AG09319 (cell line): ENCODE data around the gene UGT3A2.

Experiments used
- DNase-seq: peaks from one replicate; pipeline ENCODE4 v3.0.0-alpha.2; 2010; ENCODE audit warnings: low read depth; ENCODE audit errors: extremely low read depth
- CTCF ChIP-seq: IDR thresholded peaks from 2 replicates; pipeline ENCODE4 v1.5.1; 2011; ENCODE audit warnings: low read depth, mild to moderate bottlenecking, inconsistent platforms, low read length, moderate library complexity

UGT3A2 gene

DNA sequence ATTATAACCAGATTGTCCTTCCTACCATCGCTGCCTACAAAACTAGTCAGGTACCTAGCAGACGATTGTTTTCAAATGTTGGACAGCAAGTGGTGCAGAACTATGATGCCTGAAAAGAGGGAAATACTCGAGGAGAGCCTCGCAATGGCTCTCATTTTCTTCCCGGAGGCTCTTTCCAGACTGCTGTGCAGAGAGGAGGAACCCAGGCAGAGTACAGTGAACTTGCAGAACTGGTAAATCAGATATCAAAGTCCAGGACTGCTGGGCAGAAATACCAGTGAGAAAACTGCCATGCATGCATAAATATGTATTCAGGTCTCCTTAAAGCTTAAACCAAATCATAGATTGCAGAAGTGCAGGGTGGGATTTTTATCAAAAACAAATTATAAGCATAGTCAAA lies 49.1 kb downstream of the UGT3A2 start:
- no peak for TF ChIP-seq CTCF
- no peak for DNase-seq

DNA sequence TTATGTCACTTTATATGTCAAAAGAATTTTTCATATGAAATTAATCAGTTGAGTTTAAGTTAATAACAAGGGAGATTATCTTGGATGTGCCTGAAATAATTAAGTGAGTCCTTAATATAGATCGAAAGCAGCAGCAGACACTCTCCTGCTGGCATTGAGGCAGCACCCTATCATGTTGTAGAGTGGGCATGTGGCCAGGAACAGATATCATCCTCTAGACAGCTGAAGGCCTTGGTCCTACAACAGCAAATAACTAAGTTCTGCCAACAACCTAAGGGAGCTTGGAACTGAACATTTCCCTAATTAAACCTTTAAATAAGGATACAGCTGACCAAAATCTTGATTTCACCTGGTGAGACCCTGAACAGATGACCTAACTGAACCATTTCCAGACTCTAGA lies 49.7 kb downstream of the UGT3A2 start:
- DNase-seq = no peak
- TF ChIP-seq CTCF = no peak

DNA sequence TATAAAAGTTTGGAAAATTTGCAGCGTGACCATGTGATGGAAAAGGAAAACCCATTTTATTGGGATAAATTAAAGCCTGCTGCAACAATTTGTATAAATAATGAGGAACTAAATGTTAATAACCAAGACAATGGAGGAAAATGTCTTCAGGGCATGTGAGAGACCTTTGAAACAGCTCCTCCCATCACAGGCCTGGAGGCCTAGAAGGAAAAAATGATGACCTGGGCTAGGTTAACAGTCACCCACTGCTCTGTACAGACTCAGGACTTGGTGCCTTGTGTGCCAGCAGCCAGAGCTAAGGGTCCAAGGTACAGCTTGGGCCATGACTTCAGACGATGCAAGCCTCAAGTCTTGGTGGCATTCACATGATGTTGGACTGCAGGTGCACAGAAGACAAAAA lies 53.5 kb downstream of the UGT3A2 start:
- DNase-seq = no peak
- TF ChIP-seq CTCF = no peak

GRCh38 chr5:36009698-36010097 lies 57.0 kb downstream of the UGT3A2 start:
- DNase-seq = no peak
- no peak for TF ChIP-seq CTCF

- TF ChIP-seq CTCF = no peak
- no peak for DNase-seq
Measured at GRCh38 chr5:36007366-36007765, 59.3 kb downstream of the UGT3A2 start.

DNA sequence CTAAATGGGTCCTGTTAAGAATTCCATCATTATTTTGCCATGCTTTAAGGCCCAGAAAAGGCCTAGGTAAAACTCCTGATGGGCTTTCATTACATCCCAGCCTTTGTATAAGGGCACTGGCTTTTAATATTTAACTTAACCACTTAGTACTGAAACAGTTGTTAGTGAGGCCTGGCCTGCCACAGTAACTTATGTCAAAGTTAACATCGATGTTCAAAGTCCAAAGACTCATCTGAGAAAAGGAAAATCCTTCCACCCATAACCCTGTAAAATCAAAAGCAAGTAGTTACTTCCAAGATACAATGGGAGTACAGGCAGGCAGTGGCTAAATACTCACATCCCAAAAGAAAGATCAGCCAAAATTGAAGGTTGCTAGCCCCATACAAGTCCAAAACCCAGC lies 60.5 kb downstream of the UGT3A2 start:
- DNase-seq = no peak
- no peak for TF ChIP-seq CTCF

- DNase-seq = no peak
- no peak for TF ChIP-seq CTCF
Measured at GRCh38 chr5:36001032-36001431, 65.7 kb downstream of the UGT3A2 start.
